ENCODE data around the gene CLDN34.

Gene CLDN34

GRCh38 chrX:10015355-10015722 lies 48.2 kb downstream of the CLDN34 start:
- Histone ChIP-seq H3K79me2 (ENCODE audit: control insufficient read depth, insufficient read depth, low read length, unreplicated experiment) (peaks cover 45% of the 10 kb centered on the region), H3K27me3 (ENCODE audit: insufficient read depth, low read length) (no peaks in the 10 kb centered on the region), H3K27ac (ENCODE audit: low read depth, low read length) (peak overlapping the region; percentile 88; the same call in 1 of the 2 replicates), H2AFZ (ENCODE audit: low read length, unreplicated experiment) (no peak overlapping the region), H3K36me3 (ENCODE audit: insufficient read depth, low read length) (no peaks in the 10 kb centered on the region), H3K4me3 (ENCODE audit: low read depth, low read length) (peak overlapping the region; percentile 98), H3K4me1 (ENCODE audit: control insufficient read depth, insufficient read depth, low read length, unreplicated experiment) (peaks cover 40% of the 10 kb centered on the region)

- Histone ChIP-seq H3K27ac (ENCODE audit: low read depth, low read length) (peak overlapping the region; percentile 88), H3K27me3 (ENCODE audit: insufficient read depth, low read length) (no peaks in the 10 kb centered on the region), H3K4me1 (ENCODE audit: control insufficient read depth, insufficient read depth, low read length, unreplicated experiment) (peaks cover 40% of the 10 kb centered on the region)
These were observed 48.8 kb downstream of the CLDN34 start for GRCh38 chrX:10015723-10016518.

GRCh38 chrX:10016519-10017132 lies 49.5 kb downstream of the CLDN34 start:
- Histone ChIP-seq H3K4me3 (ENCODE audit: low read depth, low read length) (peak overlapping the region; percentile 98), H2AFZ (ENCODE audit: low read length, unreplicated experiment) (no peak overlapping the region), H3K79me2 (ENCODE audit: control insufficient read depth, insufficient read depth, low read length, unreplicated experiment) (peaks cover 56% of the 10 kb centered on the region)

More at GRCh38 chrX:10015723-10016518, 48.8 kb downstream of the CLDN34 start:
- Histone ChIP-seq H3K36me3 (ENCODE audit: insufficient read depth, low read length) (no peaks in the 10 kb centered on the region), H2AFZ (ENCODE audit: low read length, unreplicated experiment) (no peak overlapping the region), H3K79me2 (ENCODE audit: control insufficient read depth, insufficient read depth, low read length, unreplicated experiment) (peaks cover 51% of the 10 kb centered on the region), H3K4me3 (ENCODE audit: low read depth, low read length) (peak overlapping the region; percentile 98)

GRCh38 chrX:10017872-10018271 lies 50.7 kb downstream of the CLDN34 start:
- Histone ChIP-seq H3K4me3 (ENCODE audit: low read depth, low read length) (peak overlapping the region; percentile 98), H2AFZ (ENCODE audit: low read length, unreplicated experiment) (no peak overlapping the region), H3K79me2 (ENCODE audit: control insufficient read depth, insufficient read depth, low read length, unreplicated experiment) (peaks cover 63% of the 10 kb centered on the region), H3K4me1 (ENCODE audit: control insufficient read depth, insufficient read depth, low read length, unreplicated experiment) (peaks cover 49% of the 10 kb centered on the region), H3K36me3 (ENCODE audit: insufficient read depth, low read length) (no peaks in the 10 kb centered on the region), H3K27me3 (ENCODE audit: insufficient read depth, low read length) (no peaks in the 10 kb centered on the region), H3K27ac (ENCODE audit: low read depth, low read length) (peak overlapping the region; percentile 88)

More at GRCh38 chrX:10016519-10017132, 49.5 kb downstream of the CLDN34 start:
- Histone ChIP-seq H3K4me1 (ENCODE audit: control insufficient read depth, insufficient read depth, low read length, unreplicated experiment) (peaks cover 40% of the 10 kb centered on the region), H3K27ac (ENCODE audit: low read depth, low read length) (peak overlapping the region; percentile 88), H3K27me3 (ENCODE audit: insufficient read depth, low read length) (no peaks in the 10 kb centered on the region), H3K36me3 (ENCODE audit: insufficient read depth, low read length) (no peaks in the 10 kb centered on the region)
